MCF 10A (cell line): ENCODE data around the gene CACNA1D. TPM values are rescaled to one million over a fixed set of nuclear protein-coding genes. Genes with fewer than 3 reads are reported as not detected.

ENCODE experiments used
- BruUV-seq: library from RNA; stranded (reverse); fragments of 400-500 nt; replicated peaks from 2 replicates; lab custom pipeline; 2021; lab: Mats Ljungman, UMichigan
- CTCF ChIA-PET: fragments of 300-600 bp; sonication (Branson Sonifier 250); formaldehyde crosslinking; extraction: SDS; loops from one replicate; lab custom pipeline; 2021; ENCODE audit warnings: antibody characterized with exemption, inconsistent platforms; lab: Yijun Ruan, JAX
- POLR2A ChIA-PET: fragments of 300-600, 350-650 bp; sonication (Branson Sonifier 250); formaldehyde crosslinking; extraction: SDS; loops from one replicate; lab custom pipeline; 2020; ENCODE audit warnings: antibody characterized with exemption, inconsistent platforms; lab: Yijun Ruan, JAX
- DNase-seq: peaks from one replicate; pipeline ENCODE4 v3.0.0-alpha.2; 2018; ENCODE audit not compliant: unreplicated experiment
- H3K27ac Mint-ChIP-seq: one replicate; pipeline ENCODE4 v1.8.0; 2022; ENCODE audit warnings: mild to moderate bottlenecking, low read depth, mixed read lengths; ENCODE audit not compliant: unreplicated experiment
- H3K27me3 Mint-ChIP-seq: one replicate; pipeline ENCODE4 v1.8.0; 2022; ENCODE audit warnings: mixed read lengths; ENCODE audit not compliant: insufficient read depth, unreplicated experiment
- H3K36me3 Mint-ChIP-seq: one replicate; pipeline ENCODE4 v1.8.0; 2022; ENCODE audit warnings: mild to moderate bottlenecking, moderate library complexity, mixed read lengths; ENCODE audit not compliant: insufficient read depth, unreplicated experiment
- H3K4me1 Mint-ChIP-seq: one replicate; pipeline ENCODE4 v1.8.0; 2022; ENCODE audit warnings: mixed read lengths; ENCODE audit not compliant: insufficient read depth, unreplicated experiment
- H3K4me3 Mint-ChIP-seq: one replicate; pipeline ENCODE4 v1.8.0; 2022; ENCODE audit warnings: mild to moderate bottlenecking, moderate library complexity, mixed read lengths; ENCODE audit not compliant: unreplicated experiment
- H3K9me3 Mint-ChIP-seq: one replicate; pipeline ENCODE4 v1.8.0; 2022; ENCODE audit warnings: mixed read lengths; ENCODE audit not compliant: unreplicated experiment
- CTCF ChIP-seq: fragments of 200-600 bp; IDR thresholded peaks from one replicate; pipeline ENCODE4 v1.8.0; 2022; ENCODE audit warnings: antibody characterized with exemption, mild to moderate bottlenecking; ENCODE audit not compliant: unreplicated experiment
- intact Hi-C: fragments of 100-400 bp; cut with micrococcal nuclease; formaldehyde crosslinking; loops from 2 replicates; pipeline ENCODE4 v1.14.1; 2022
- total RNA-seq: library from RNA; stranded (reverse); gene quantifications from 2 replicates; pipeline ENCODE4 v1.2.3, GENCODE V29; 2022

CACNA1D gene
- total RNA-seq, 1 experiment from 2014 or later, result 0.26 TPM

GRCh38 chr3:53846134-53846850, 351.9 kb downstream of the CACNA1D start, which contains the start of the genes CHDH and IL17RB:
TSS of gene CHDH (minus strand) at chr3:53846419. CDS start at chr3:53824008, 22,411 bp downstream.
TSS of gene IL17RB (plus strand) at chr3:53846568. CDS start at chr3:53846589, 21 bp downstream.
- Mint-ChIP-seq H3K27me3 (no peaks in the 10 kb centered on the region), H3K36me3 (no peaks in the 10 kb centered on the region), H3K27ac (no peak within 1 kb of the TSS), H3K9me3 (no peaks in the 10 kb centered on the region), H3K4me3 (peak within 1 kb of the TSS; percentile 61), H3K4me1 (no peaks in the 10 kb centered on the region)
- intact Hi-C loops, result no loop called here
- peak; percentile 33 for DNase-seq
- POLR2A ChIA-PET, result interaction anchor here (0.8 kb wide), 1 partner anchor 45 kb away, joined by 4 read pairs; the partner anchor contains the start of gene SELENOK
- TF ChIP-seq CTCF, result no peak
- BruUV-seq, result no TSS peak
- CTCF ChIA-PET, result interaction anchor here (0.5 to 1.0 kb wide), 4 partner anchors 19 to 1704 kb away, joined by 3 to 6 read pairs (median 4); no protein-coding TSS in a partner anchor

- Mint-ChIP-seq H3K27ac (no peak overlapping the region), H3K4me1 (no peaks in the 10 kb centered on the region), H3K27me3 (no peaks in the 10 kb centered on the region), H3K9me3 (no peaks in the 10 kb centered on the region), H3K36me3 (no peaks in the 10 kb centered on the region), H3K4me3 (peak overlapping the region; percentile 61)
- intact Hi-C loops, result no loop called here
- TF ChIP-seq CTCF, result no peak
- no peak for DNase-seq
- ChIA-PET CTCF (interaction anchor here (0.6 kb wide), 1 partner anchor 1703 kb away, joined by 3 read pairs; no protein-coding TSS in a partner anchor), POLR2A (interaction anchor here (1.7 kb wide), 1 partner anchor 40 kb away, joined by 3 read pairs; no protein-coding TSS in a partner anchor)
- no TSS peak for BruUV-seq
Observed at GRCh38 chr3:53846851-53847155, 352.4 kb downstream of the CACNA1D start.

GRCh38 chr3:53849916-53850315, 355.5 kb downstream of the CACNA1D start:
- ChIA-PET CTCF (no interaction called here), POLR2A (no interaction called here)
- H3K36me3 Mint-ChIP-seq, result no peaks in the 10 kb centered on the region
- no peak overlapping the region for H3K4me3 Mint-ChIP-seq
- no peak for TF ChIP-seq CTCF
- H3K27me3 Mint-ChIP-seq, result no peaks in the 10 kb centered on the region
- BruUV-seq, result no TSS peak
- no peaks in the 10 kb centered on the region for H3K9me3 Mint-ChIP-seq
- H3K4me1 Mint-ChIP-seq, result no peaks in the 10 kb centered on the region
- intact Hi-C loops, result no loop called here
- H3K27ac Mint-ChIP-seq, result no peak overlapping the region
- DNase-seq, result no peak

GRCh38 chr3:53850895-53851294, 356.5 kb downstream of the CACNA1D start:
- intact Hi-C loops, result no loop called here
- TF ChIP-seq CTCF, result no peak
- BruUV-seq, result no TSS peak
- DNase-seq, result peak; percentile 42
- CTCF ChIA-PET, result no interaction called here
- Mint-ChIP-seq H3K27ac (no peak overlapping the region), H3K4me1 (no peaks in the 10 kb centered on the region), H3K36me3 (no peaks in the 10 kb centered on the region), H3K27me3 (no peaks in the 10 kb centered on the region), H3K9me3 (no peaks in the 10 kb centered on the region), H3K4me3 (no peak overlapping the region)
- POLR2A ChIA-PET, result no interaction called here
